Osteoblast (primary cell): ENCODE measurements around the gene PLP2. TPM values are rescaled to one million over a fixed set of nuclear protein-coding genes. Genes with fewer than 3 reads are reported as not detected.
"Not testable (repeated sequence)": the region's sequence is repeated elsewhere in the genome, so short reads cannot be mapped to it uniquely, and the experiment has no call there.

Source experiments
- DNase-seq: peaks from one replicate; pipeline ENCODE4 v3.0.0; 2011; ENCODE audit warnings: low spot score, mixed read lengths; ENCODE audit not compliant: insufficient read length; ENCODE audit errors: missing footprints
- H2AFZ ChIP-seq: 2 replicates; pipeline ENCODE4 v1.6.0; 2011; ENCODE audit warnings: mild to moderate bottlenecking, low read length
- H3K27ac ChIP-seq: 2 replicates; pipeline ENCODE4 v1.5.1; 2011; ENCODE audit warnings: mild to moderate bottlenecking, low read depth, low read length, moderate library complexity
- H3K27me3 ChIP-seq: 2 replicates; pipeline ENCODE4 v1.6.0; 2012; ENCODE audit warnings: mild to moderate bottlenecking, control low read depth, inconsistent platforms, low read length, moderate library complexity; ENCODE audit not compliant: insufficient read depth
- H3K36me3 ChIP-seq: 2 replicates; pipeline ENCODE4 v1.5.1; 2011; ENCODE audit warnings: mild to moderate bottlenecking, low read length, control low read depth, moderate library complexity; ENCODE audit not compliant: insufficient read depth
- H3K4me1 ChIP-seq: 2 replicates; pipeline ENCODE4 v1.5.1; 2011; ENCODE audit warnings: mild to moderate bottlenecking, low read length, control low read depth, moderate library complexity; ENCODE audit not compliant: insufficient read depth
- H3K4me2 ChIP-seq: 2 replicates; pipeline ENCODE4 v1.6.0; 2011; ENCODE audit warnings: mild to moderate bottlenecking, low read length; ENCODE audit not compliant: insufficient read depth
- H3K4me3 ChIP-seq: fragments of 200-600 bp; sonication (generic); 3 replicates; pipeline ENCODE4 v1.5.1; 2012; ENCODE audit warnings: mild to moderate bottlenecking, low read length, inconsistent platforms; ENCODE audit not compliant: insufficient read depth
- H3K79me2 ChIP-seq: 2 replicates; pipeline ENCODE4 v1.6.0; 2012; ENCODE audit warnings: mild to moderate bottlenecking, low read length, control low read depth, inconsistent platforms; ENCODE audit not compliant: insufficient read depth
- H3K9me3 ChIP-seq: 2 replicates; pipeline ENCODE4 v1.5.1; 2011; ENCODE audit warnings: low read depth, low read length, control low read depth
- H4K20me1 ChIP-seq: 2 replicates; pipeline ENCODE4 v1.6.0; 2012; ENCODE audit warnings: mild to moderate bottlenecking, low read length, control low read depth; ENCODE audit not compliant: insufficient read depth
- CTCF ChIP-seq: IDR thresholded peaks from 2 replicates; pipeline ENCODE4 v1.5.1; 2011; ENCODE audit warnings: mild to moderate bottlenecking, low read depth, low read length, moderate library complexity; ENCODE audit errors: extremely low read depth
- total RNA-seq: library from RNA; depleted of rRNA; stranded (reverse); fragments of >200 nt; gene quantifications from 2 replicates; pipeline ENCODE4 v1.2.3, GENCODE V29; 2012

PLP2 gene
- total RNA-seq, 1 donor = 21.0 TPM

GRCh38 chrX:49147282-49147681 is 24.4 kb upstream of the PLP2 start:
- H2AFZ ChIP-seq = no peak overlapping the region
- no peak overlapping the region for H3K4me2 ChIP-seq
- no peak overlapping the region for H3K4me3 ChIP-seq
- no peaks in the 10 kb centered on the region for H4K20me1 ChIP-seq
- no peak overlapping the region for H3K27ac ChIP-seq
- DNase-seq = no peak
- H3K36me3 ChIP-seq = no peaks in the 10 kb centered on the region
- H3K27me3 ChIP-seq = no peaks in the 10 kb centered on the region
- H3K9me3 ChIP-seq = no peaks in the 10 kb centered on the region
- no peak for TF ChIP-seq CTCF
- H3K79me2 ChIP-seq = no peaks in the 10 kb centered on the region
- H3K4me1 ChIP-seq = no peaks in the 10 kb centered on the region

DNA sequence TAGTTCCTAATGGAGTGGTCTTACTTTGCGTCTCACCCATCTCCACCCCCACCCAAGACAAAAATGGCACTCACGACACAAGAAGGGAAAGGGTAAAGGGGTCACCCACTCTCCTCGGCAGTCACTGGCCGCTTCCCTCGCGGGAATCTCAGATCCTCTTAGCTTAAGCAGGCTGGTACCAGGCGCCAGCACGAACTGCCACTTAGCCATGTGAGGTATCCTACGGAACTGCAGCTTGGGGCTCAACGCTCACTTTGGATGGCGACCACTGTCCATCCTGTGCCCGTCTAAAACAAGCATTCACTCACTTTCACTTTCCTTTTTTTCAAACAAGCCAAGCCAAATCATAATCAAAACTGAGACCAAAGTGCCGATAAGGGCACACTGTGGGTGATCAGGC is 23.8 kb upstream of the PLP2 start:
- no peaks in the 10 kb centered on the region for H3K36me3 ChIP-seq
- H3K4me2 ChIP-seq = no peak overlapping the region
- H3K4me3 ChIP-seq = no peak overlapping the region
- no peaks in the 10 kb centered on the region for H3K9me3 ChIP-seq
- no peak for DNase-seq
- no peak for TF ChIP-seq CTCF
- H3K4me1 ChIP-seq = no peaks in the 10 kb centered on the region
- no peaks in the 10 kb centered on the region for H3K27me3 ChIP-seq
- no peak overlapping the region for H3K27ac ChIP-seq
- H3K79me2 ChIP-seq = no peaks in the 10 kb centered on the region
- H4K20me1 ChIP-seq = no peaks in the 10 kb centered on the region
- H2AFZ ChIP-seq = no peak overlapping the region

GRCh38 chrX:49148390-49149100 is 23.2 kb upstream of the PLP2 start:
- H4K20me1 ChIP-seq, H3K27me3 ChIP-seq, DNase-seq, H3K36me3 ChIP-seq, H3K4me3 ChIP-seq, H2AFZ ChIP-seq, H3K79me2 ChIP-seq, H3K4me2 ChIP-seq, H3K9me3 ChIP-seq, H3K4me1 ChIP-seq, H3K27ac ChIP-seq: not testable (repeated sequence)

DNA sequence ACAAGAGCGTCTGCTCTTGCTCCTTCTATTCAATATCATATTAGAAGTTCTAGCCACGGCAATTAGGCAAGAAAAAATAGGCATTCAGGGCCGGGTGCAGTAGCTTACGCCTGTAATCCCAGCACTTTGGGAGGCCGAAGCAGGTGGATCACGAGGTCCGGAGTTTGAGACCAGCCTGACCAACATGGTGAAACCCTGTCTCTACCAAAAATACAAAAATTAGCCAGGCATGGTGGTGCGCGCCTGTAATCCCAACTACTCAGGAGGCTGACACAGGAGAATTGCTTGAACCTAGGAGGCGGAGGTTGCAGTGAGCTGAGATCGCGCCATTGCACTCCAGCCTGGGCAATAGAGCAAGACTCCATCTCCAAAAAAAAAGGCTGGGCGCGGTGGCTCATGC is 22.4 kb upstream of the PLP2 start:
- not testable (repeated sequence) for H3K4me3 ChIP-seq, H3K4me1 ChIP-seq, H4K20me1 ChIP-seq, H3K4me2 ChIP-seq, H3K36me3 ChIP-seq, H3K27me3 ChIP-seq, H2AFZ ChIP-seq, H3K27ac ChIP-seq, H3K79me2 ChIP-seq, DNase-seq, H3K9me3 ChIP-seq

- no peaks in the 10 kb centered on the region for H3K9me3 ChIP-seq
- no peaks in the 10 kb centered on the region for H3K4me1 ChIP-seq
- H3K4me3 ChIP-seq = no peak overlapping the region
- no peaks in the 10 kb centered on the region for H3K27me3 ChIP-seq
- peak; percentile 67 for DNase-seq
- H3K27ac ChIP-seq = no peak overlapping the region
- H4K20me1 ChIP-seq = no peaks in the 10 kb centered on the region
- no peak overlapping the region for H2AFZ ChIP-seq
- no peak for TF ChIP-seq CTCF
- H3K36me3 ChIP-seq = no peaks in the 10 kb centered on the region
- no peak overlapping the region for H3K4me2 ChIP-seq
- H3K79me2 ChIP-seq = no peaks in the 10 kb centered on the region
Measured at GRCh38 chrX:49153467-49153866, 18.2 kb upstream of the PLP2 start.
